Activated naive CD4-positive, alpha-beta T cell (primary cell): ENCODE results near the gene EXOC3L4.
"Not testable (repeated sequence)": the region's sequence is repeated elsewhere in the genome, so short reads cannot be mapped to it uniquely, and the experiment has no call there.

Source experiments
- DNase-seq, 4 experiments: peaks; one replicate each; lab custom pipeline; 2025; lab: John Stamatoyannopoulos, UW

EXOC3L4 gene

DNA sequence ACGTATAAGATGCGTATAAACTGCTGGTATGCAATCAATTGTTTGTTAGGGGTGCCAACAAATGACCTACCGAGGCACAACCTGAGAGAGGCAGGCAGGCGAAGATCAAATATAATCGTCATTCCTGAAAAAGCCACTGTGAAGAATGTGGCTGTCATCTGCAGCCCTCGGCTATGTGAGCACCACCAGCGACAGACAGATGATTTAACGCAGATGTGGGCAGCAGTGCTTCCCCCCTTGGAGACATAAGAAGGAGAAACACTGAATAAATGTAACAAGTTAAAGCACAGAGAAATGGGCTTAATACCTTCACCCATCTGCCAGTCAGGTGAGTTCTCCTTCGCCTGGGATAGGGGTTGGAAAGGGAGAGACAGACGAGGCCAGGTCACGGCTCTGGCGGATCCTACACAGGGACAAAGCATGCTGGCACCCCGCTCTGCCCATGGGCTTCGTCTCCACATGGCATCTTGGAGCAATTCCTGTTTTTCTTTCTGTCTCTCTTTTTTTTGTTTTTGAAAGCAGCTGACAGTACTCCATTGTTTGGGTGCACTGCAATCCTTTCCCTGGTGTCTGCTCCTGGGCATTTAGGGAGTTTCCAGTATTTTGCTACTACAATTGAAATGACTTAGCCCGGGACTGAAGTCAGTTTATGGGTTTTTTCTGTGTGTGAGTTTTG lies 56.9 kb downstream of the EXOC3L4 start:
- DNase-seq: no peak

DNA sequence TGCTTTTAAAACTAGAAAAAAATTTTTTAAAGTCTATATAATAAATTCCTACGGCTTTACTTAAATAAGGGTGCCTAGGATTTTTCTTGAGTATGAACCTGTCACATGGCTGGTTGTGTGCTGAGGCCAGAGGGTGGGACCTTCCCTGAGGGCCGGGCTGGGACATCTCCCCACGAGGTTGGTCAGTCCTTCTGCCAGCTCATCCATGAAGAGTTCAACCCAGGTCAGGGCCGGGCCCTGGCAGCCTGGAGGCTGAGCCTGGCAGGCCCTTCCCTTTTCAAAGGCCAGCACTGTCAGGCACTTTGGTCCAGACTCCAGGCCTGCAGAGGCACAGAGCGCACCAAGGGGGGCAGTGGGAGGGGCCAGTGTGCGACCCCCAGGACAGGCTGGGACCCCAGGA lies 60.5 kb downstream of the EXOC3L4 start:
- DNase-seq: no peak

DNA sequence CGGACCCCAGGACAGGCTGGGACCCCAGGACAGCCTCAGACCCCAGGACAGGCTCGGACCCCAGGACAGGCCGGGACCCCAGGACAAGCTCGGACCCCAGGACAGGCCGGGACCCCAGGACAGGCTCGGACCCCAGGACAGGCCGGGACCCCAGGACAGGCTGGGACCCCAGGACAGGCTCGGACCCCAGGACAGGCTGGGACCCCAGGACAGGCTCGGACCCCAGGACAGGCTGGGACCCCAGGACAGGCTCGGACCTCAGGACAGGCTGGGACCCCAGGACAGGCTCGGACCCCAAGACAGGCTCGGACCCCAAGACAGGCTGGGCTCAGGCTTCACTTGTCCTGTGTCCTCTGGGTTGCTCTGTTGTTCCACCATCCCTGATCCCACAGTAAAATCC lies 60.9 kb downstream of the EXOC3L4 start:
- DNase-seq: not testable (repeated sequence)

DNA sequence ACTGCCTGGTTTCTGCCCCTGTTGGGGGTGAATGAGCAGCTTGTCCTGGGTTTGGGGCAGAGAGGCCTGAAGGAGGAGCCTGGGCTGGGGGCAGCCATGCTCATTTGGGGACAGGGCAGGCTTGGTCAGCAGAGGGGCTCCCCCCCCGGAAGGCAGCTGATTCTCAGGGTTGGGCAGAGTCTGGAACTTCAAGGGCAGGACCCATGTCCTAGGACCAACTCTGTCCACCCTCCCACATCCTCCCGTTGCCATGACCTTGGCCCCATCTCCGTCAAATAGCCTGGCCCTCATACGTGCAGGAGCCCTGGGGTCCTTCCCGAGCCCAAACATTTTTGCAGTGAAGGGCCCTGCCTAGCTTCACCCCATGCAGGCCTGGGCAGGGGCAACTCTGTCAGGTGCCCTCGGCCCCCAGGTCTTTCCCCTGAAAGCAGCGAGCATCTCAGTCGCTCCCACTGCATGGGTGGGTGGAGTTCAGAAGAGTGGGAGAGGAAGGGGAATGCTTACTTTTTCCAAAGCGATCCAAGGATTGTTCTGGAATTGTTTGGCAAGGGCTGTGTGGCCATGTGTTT lies 61.4 kb downstream of the EXOC3L4 start:
- DNase-seq: no peak

DNA sequence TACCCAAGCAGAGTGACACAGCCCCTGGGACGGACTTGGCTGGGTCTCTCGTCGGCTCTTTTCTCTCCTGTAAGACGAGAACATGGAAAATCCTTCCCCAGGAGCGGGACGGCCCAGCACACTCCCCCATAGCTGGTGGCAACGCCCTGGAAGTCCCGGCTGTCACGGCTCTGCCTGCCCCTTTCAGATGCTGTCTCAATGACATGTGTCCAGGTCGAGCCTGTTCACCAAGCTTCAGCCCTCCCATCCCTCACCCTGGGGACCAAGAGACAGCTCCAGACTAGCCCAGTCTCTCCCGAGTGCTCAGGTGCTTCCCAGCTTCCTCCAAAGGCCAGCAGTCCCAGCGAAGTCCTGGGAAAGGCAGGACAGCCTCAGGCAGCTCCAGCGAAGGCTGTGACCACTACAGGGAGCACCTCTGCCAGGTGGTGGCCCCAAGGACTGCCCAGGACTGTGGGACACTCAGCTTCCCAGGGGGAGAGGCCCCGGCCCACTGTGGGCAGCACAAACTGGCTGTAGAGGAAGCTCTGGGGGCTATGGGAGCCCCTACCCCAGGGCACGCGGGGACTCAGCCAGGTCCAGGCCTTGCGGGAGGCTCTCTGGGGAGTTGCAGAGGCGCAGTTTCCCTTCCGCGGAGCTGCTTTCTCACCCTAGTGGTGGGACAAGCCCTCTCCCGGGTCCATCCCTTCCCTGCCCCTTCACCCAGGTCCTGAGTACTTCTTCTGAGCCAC lies 62.3 kb downstream of the EXOC3L4 start:
- no peak for DNase-seq

DNA sequence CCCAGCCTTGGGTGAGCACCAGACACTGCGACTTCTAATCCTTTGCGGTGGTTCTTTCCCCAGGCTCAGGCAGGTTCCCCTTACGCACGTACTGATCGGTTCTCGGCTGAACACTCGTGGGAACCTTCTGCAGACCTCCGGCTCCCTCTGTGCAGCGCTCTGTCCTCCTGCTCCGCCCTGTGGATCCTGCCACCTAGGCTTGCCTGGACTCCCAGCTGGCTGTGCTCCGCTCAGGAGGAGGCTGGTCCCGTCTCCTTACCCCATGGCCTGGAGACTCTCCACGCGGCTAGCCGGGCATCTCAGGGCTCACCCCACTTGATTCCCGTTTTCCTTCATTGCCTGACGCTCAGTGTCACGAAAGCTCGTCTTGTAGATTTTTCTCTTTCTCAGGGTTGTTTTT lies 63.4 kb downstream of the EXOC3L4 start:
- DNase-seq: no peak

DNA sequence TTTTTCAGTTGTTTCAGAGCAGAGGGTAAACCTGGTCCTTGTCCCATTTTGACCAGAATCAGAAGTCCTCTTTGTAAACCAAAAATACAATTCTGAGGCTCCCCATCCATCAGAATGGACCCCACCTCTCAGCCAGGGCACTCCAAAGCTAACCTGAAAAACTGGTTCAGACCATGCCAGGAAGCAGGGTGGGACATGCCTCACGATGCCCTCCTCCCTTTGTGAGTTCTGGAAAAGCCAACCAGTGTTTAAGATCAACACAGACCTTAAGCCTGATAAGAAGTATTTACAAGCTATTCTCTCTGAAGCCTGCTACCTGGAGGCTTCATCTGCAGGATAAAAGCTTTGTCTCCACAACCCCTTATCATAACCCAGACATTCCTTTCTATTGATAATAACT lies 64.2 kb downstream of the EXOC3L4 start:
- DNase-seq: no peak
